SU-DHL-6 (cell line): Measurements from ENCODE around the gene TNIK.

Source experiments
- H2AFZ ChIP-seq: fragments of 200-600 bp; sonication (generic); 2 replicates; pipeline ENCODE4 v1.6.1; 2014; ENCODE audit warnings: low read depth, mild to moderate bottlenecking, moderate library complexity, mixed read lengths, antibody characterized with exemption, low read length; ENCODE audit not compliant: severe bottlenecking
- H3F3A ChIP-seq: fragments of 200-600 bp; shearing (Covaris generic); 2 replicates; pipeline ENCODE4 v1.6.0; 2016; ENCODE audit warnings: antibody characterized with exemption, mild to moderate bottlenecking; ENCODE audit not compliant: insufficient read depth
- H3K27ac ChIP-seq: fragments of 200-600 bp; sonication (generic); 2 replicates; pipeline ENCODE4 v1.5.1; 2016; ENCODE audit warnings: low read depth, mild to moderate bottlenecking, low read length, moderate library complexity, mixed read lengths
- H3K27me3 ChIP-seq: fragments of 200-600 bp; sonication (generic), shearing (Covaris generic); 2 replicates; pipeline ENCODE4 v1.6.0; 2014; ENCODE audit warnings: mild to moderate bottlenecking, low read length
- H3K36me3 ChIP-seq: fragments of 200-600 bp; sonication (generic); 2 replicates; pipeline ENCODE4 v1.6.1; 2014; ENCODE audit warnings: mild to moderate bottlenecking, low read length, mixed read lengths
- H3K4me2 ChIP-seq: fragments of 300-600, 200-600 bp; shearing (Covaris generic), sonication (generic); 2 replicates; pipeline ENCODE4 v1.6.0; 2014; ENCODE audit warnings: low read length, low read depth, mild to moderate bottlenecking; ENCODE audit not compliant: poor library complexity, severe bottlenecking
- H3K4me3 ChIP-seq: fragments of 200-600 bp; sonication (generic); 2 replicates; pipeline ENCODE4 v1.5.1; 2014; ENCODE audit warnings: antibody characterized with exemption, low read length, mild to moderate bottlenecking, mixed read lengths; ENCODE audit not compliant: insufficient read depth, poor library complexity, severe bottlenecking
- H3K79me2 ChIP-seq: fragments of 200-600 bp; sonication (generic); 2 replicates; pipeline ENCODE4 v1.6.1; 2014; ENCODE audit warnings: mild to moderate bottlenecking, low read length, moderate library complexity; ENCODE audit not compliant: insufficient read depth
- H3K9ac ChIP-seq: fragments of 200-600 bp; sonication (generic); 2 replicates; pipeline ENCODE4 v1.7.0; 2014; ENCODE audit warnings: mild to moderate bottlenecking, low read length
- H3K9me2 ChIP-seq: fragments of 200-600 bp; sonication (generic); replicated peaks from 2 replicates; pipeline ENCODE4 v1.6.1; 2014; ENCODE audit warnings: low read length; ENCODE audit not compliant: insufficient read depth
- H3K9me3 ChIP-seq: fragments of 200-600 bp; sonication (generic); 2 replicates; pipeline ENCODE4 v1.6.1; 2014; ENCODE audit warnings: low read length, mixed read lengths; ENCODE audit not compliant: insufficient read depth
- H4K20me1 ChIP-seq: fragments of 200-600 bp; sonication (generic); 2 replicates; pipeline ENCODE4 v1.6.1; 2014; ENCODE audit warnings: low read depth, mild to moderate bottlenecking, antibody characterized with exemption, low read length, moderate library complexity, mixed read lengths
- EZH2phosphoT487 ChIP-seq: fragments of 200-600 bp; sonication (generic), shearing (Covaris generic); conservative IDR thresholded peaks from 2 replicates; pipeline ENCODE4 v1.6.1; 2018; ENCODE audit warnings: mild to moderate bottlenecking, antibody characterized with exemption, low read length, moderate library complexity, mixed read lengths
- TF ChIP-seq, protein P1 (sequence below): fragments of 200-600 bp; sonication (generic); IDR thresholded peaks from one replicate; pipeline ENCODE4 v1.5.1; 2017; ENCODE audit warnings: antibody characterized with exemption, mild to moderate bottlenecking, low read length, moderate library complexity; ENCODE audit not compliant: insufficient read depth, poor library complexity, severe bottlenecking

The TNIK gene

GRCh38 chr3:171163101-171164066 lies 296.8 kb downstream of the TNIK start:
- no peak overlapping the region for H3K4me2 ChIP-seq
- TF ChIP-seq, protein P1, sequence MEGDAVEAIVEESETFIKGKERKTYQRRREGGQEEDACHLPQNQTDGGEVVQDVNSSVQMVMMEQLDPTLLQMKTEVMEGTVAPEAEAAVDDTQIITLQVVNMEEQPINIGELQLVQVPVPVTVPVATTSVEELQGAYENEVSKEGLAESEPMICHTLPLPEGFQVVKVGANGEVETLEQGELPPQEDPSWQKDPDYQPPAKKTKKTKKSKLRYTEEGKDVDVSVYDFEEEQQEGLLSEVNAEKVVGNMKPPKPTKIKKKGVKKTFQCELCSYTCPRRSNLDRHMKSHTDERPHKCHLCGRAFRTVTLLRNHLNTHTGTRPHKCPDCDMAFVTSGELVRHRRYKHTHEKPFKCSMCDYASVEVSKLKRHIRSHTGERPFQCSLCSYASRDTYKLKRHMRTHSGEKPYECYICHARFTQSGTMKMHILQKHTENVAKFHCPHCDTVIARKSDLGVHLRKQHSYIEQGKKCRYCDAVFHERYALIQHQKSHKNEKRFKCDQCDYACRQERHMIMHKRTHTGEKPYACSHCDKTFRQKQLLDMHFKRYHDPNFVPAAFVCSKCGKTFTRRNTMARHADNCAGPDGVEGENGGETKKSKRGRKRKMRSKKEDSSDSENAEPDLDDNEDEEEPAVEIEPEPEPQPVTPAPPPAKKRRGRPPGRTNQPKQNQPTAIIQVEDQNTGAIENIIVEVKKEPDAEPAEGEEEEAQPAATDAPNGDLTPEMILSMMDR: peak; percentile 64
- no peak for TF ChIP-seq EZH2phosphoT487

DNA sequence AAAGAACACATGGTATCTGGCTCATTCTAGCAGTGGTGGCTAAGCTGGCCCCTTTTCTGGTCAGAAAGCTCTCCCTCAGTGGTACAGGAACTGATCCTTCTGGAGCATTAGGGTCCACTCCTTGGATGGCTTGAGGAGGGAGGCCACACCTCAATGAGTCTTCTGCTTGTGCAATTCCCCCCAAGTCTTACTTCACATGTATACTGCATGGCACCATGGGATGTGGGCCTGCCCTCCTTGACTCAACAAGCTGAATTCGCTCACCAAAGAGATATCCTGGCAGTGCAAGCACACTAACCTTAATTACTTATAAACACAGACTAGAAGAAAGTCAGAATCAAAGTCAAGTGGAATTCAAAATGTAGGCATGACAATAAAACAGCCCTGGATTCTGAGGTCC lies 299.9 kb downstream of the TNIK start:
- Histone ChIP-seq H2AFZ (no peak overlapping the region), H3K27me3 (no peaks in the 10 kb centered on the region), H3F3A (no peaks in the 10 kb centered on the region), H3K9me3 (no peaks in the 10 kb centered on the region), H3K4me3 (no peak overlapping the region), H3K79me2 (no peaks in the 10 kb centered on the region), H3K9me2 (no peaks in the 10 kb centered on the region), H3K36me3 (no peaks in the 10 kb centered on the region), H3K27ac (no peak overlapping the region), H4K20me1 (no peaks in the 10 kb centered on the region), H3K9ac (no peak overlapping the region), H3K4me2 (no peak overlapping the region)
- TF ChIP-seq, protein P1: no peak
- TF ChIP-seq EZH2phosphoT487: no peak

More at GRCh38 chr3:171163101-171164066, 296.8 kb downstream of the TNIK start:
- Histone ChIP-seq H3K27ac (no peak overlapping the region), H3K79me2 (no peaks in the 10 kb centered on the region), H3K4me3 (no peak overlapping the region), H3K9ac (no peak overlapping the region), H3K27me3 (no peaks in the 10 kb centered on the region), H3F3A (no peaks in the 10 kb centered on the region), H3K9me3 (no peaks in the 10 kb centered on the region), H3K9me2 (no peaks in the 10 kb centered on the region), H3K36me3 (no peaks in the 10 kb centered on the region), H2AFZ (no peak overlapping the region), H4K20me1 (no peaks in the 10 kb centered on the region)

- H3K79me2 ChIP-seq: no peaks in the 10 kb centered on the region
- H4K20me1 ChIP-seq: no peaks in the 10 kb centered on the region
- no peak overlapping the region for H2AFZ ChIP-seq
- no peak for TF ChIP-seq EZH2phosphoT487
- TF ChIP-seq, protein P1: no peak
- no peak overlapping the region for H3K27ac ChIP-seq
- no peaks in the 10 kb centered on the region for H3K36me3 ChIP-seq
- no peak overlapping the region for H3K9ac ChIP-seq
- H3K9me2 ChIP-seq: no peaks in the 10 kb centered on the region
- no peak overlapping the region for H3K4me3 ChIP-seq
- no peaks in the 10 kb centered on the region for H3K9me3 ChIP-seq
- no peak overlapping the region for H3K4me2 ChIP-seq
- no peaks in the 10 kb centered on the region for H3K27me3 ChIP-seq
- H3F3A ChIP-seq: no peaks in the 10 kb centered on the region
Measured at GRCh38 chr3:171159822-171160157, 300.4 kb downstream of the TNIK start.
